Neural cell (in vitro differentiated cells): ENCODE data around the gene PTPRG. TPM values are rescaled to one million over a fixed set of nuclear protein-coding genes. Genes with fewer than 3 reads are reported as not detected.

Experiments
- H2AFZ ChIP-seq: fragments of 200-600, 300-800 bp; sonication (generic), shearing (Covaris generic); 2 replicates; pipeline ENCODE4 v1.6.0; 2014; ENCODE audit warnings: low read depth, mild to moderate bottlenecking, antibody characterized with exemption, low read length, moderate library complexity
- H3F3A ChIP-seq: fragments of 200-600 bp; shearing (Covaris generic); 2 replicates; pipeline ENCODE4 v1.6.1; 2016; ENCODE audit warnings: mild to moderate bottlenecking, moderate library complexity, mixed read lengths, antibody characterized with exemption, low read length; ENCODE audit not compliant: insufficient read depth, poor library complexity, severe bottlenecking
- H3K27ac ChIP-seq: fragments of 200-600, 300-800 bp; sonication (generic), shearing (Covaris generic); 2 replicates; pipeline ENCODE4 v1.5.1; 2014; ENCODE audit warnings: mild to moderate bottlenecking, low read length, moderate library complexity
- H3K27me3 ChIP-seq: fragments of 300-800, 200-600 bp; sonication (generic), shearing (Covaris generic); 2 replicates; pipeline ENCODE4 v1.6.0; 2014; ENCODE audit warnings: mild to moderate bottlenecking, low read depth, low read length, moderate library complexity; ENCODE audit not compliant: insufficient read depth
- H3K36me3 ChIP-seq: fragments of 300-800, 200-600 bp; sonication (generic), shearing (Covaris generic); 2 replicates; pipeline ENCODE4 v1.5.1; 2014; ENCODE audit warnings: mild to moderate bottlenecking, antibody characterized with exemption, low read length, moderate library complexity; ENCODE audit not compliant: insufficient read depth
- H3K4me2 ChIP-seq: fragments of 300-800, 200-600 bp; sonication (generic), shearing (Covaris generic); 2 replicates; pipeline ENCODE4 v1.6.0; 2014; ENCODE audit warnings: mild to moderate bottlenecking, low read length
- H3K4me3 ChIP-seq: fragments of 300-800, 200-600 bp; sonication (generic), shearing (Covaris generic); 2 replicates; pipeline ENCODE4 v1.5.1; 2014; ENCODE audit warnings: mild to moderate bottlenecking, low read length, moderate library complexity
- H3K79me2 ChIP-seq: fragments of 200-600 bp; shearing (Covaris generic); replicated peaks from 2 replicates; pipeline ENCODE4 v1.6.0; 2014; ENCODE audit warnings: mild to moderate bottlenecking, low read length, moderate library complexity; ENCODE audit not compliant: insufficient read depth
- H3K9ac ChIP-seq: fragments of 300-800, 200-600 bp; sonication (generic), shearing (Covaris generic); 2 replicates; pipeline ENCODE4 v1.6.1; 2016; ENCODE audit warnings: mild to moderate bottlenecking, low read length, mixed read lengths
- H3K9me2 ChIP-seq: fragments of 200-600 bp; shearing (Covaris generic); 2 replicates; pipeline ENCODE4 v1.6.1; 2016; ENCODE audit warnings: mild to moderate bottlenecking, low read length, mixed read lengths; ENCODE audit not compliant: insufficient read depth
- H3K9me3 ChIP-seq: fragments of 200-600, 300-800 bp; sonication (generic), shearing (Covaris generic); 2 replicates; pipeline ENCODE4 v1.6.1; 2016; ENCODE audit warnings: mild to moderate bottlenecking, mixed run types, low read length, moderate library complexity, mixed read lengths
- H4K20me1 ChIP-seq: fragments of 200-600 bp; shearing (Covaris generic); 2 replicates; pipeline ENCODE4 v1.6.1; 2016; ENCODE audit warnings: mild to moderate bottlenecking, mixed run types; ENCODE audit not compliant: insufficient read depth
- CTCF ChIP-seq: fragments of 450-650 bp; IDR thresholded peaks from 2 replicates; pipeline ENCODE4 v1.5.1; 2014; ENCODE audit warnings: antibody characterized with exemption, mild to moderate bottlenecking, moderate library complexity; ENCODE audit not compliant: poor library complexity, severe bottlenecking
- EP300 ChIP-seq: fragments of 450-650 bp; conservative IDR thresholded peaks from 2 replicates; pipeline ENCODE4 v1.6.1; 2014; ENCODE audit warnings: antibody characterized with exemption, mild to moderate bottlenecking, moderate library complexity; ENCODE audit not compliant: poor library complexity, severe bottlenecking
- MXI1 ChIP-seq: fragments of 450-650 bp; conservative IDR thresholded peaks from 2 replicates; pipeline ENCODE4 v1.6.1; 2014; ENCODE audit warnings: antibody characterized with exemption, mild to moderate bottlenecking; ENCODE audit not compliant: poor library complexity, severe bottlenecking
- POLR2AphosphoS5 ChIP-seq: IDR thresholded peaks from 2 replicates; pipeline ENCODE4 v1.6.1; 2012
- RAD21 ChIP-seq: fragments of 450-650 bp; conservative IDR thresholded peaks from 2 replicates; pipeline ENCODE4 v1.6.1; 2014; ENCODE audit warnings: antibody characterized with exemption, mild to moderate bottlenecking, moderate library complexity
- REST ChIP-seq: IDR thresholded peaks from 2 replicates; pipeline ENCODE4 v1.6.1; 2012; ENCODE audit warnings: borderline replicate concordance
- SMC3 ChIP-seq: fragments of 450-650 bp; conservative IDR thresholded peaks from 2 replicates; pipeline ENCODE4 v1.6.1; 2014; ENCODE audit warnings: antibody characterized with exemption, mild to moderate bottlenecking, moderate library complexity; ENCODE audit not compliant: poor library complexity
- TAF1 ChIP-seq: IDR thresholded peaks from 2 replicates; pipeline ENCODE4 v1.6.1; 2012; ENCODE audit warnings: low read depth
- polyA plus RNA-seq: library from polyadenylated mRNA; depleted of rRNA; stranded (reverse); fragments of >200 nt; gene quantifications from 2 replicates; pipeline ENCODE4 v1.2.3, GENCODE V29; 2014

PTPRG gene
- polyA plus RNA-seq, 1 donor from 2014 or later: 33.1 TPM

GRCh38 chr3:62169906-62170660 is 608.7 kb downstream of the PTPRG start:
- peak overlapping the region; percentile 30 for H3K27ac ChIP-seq
- H3K9ac ChIP-seq: no peak overlapping the region
- no peaks in the 10 kb centered on the region for H3F3A ChIP-seq
- H4K20me1 ChIP-seq: no peaks in the 10 kb centered on the region
- H2AFZ ChIP-seq: no peak overlapping the region
- no peaks in the 10 kb centered on the region for H3K36me3 ChIP-seq
- H3K9me3 ChIP-seq: no peaks in the 10 kb centered on the region
- H3K27me3 ChIP-seq: no peaks in the 10 kb centered on the region
- TF ChIP-seq CTCF (no peak), POLR2AphosphoS5 (peak; percentile 7), EP300 (peak; percentile 34), RAD21 (no peak), SMC3 (no peak), MXI1 (no peak)
- no peaks in the 10 kb centered on the region for H3K79me2 ChIP-seq
- H3K9me2 ChIP-seq: no peaks in the 10 kb centered on the region
- H3K4me2 ChIP-seq: no peak overlapping the region
- H3K4me3 ChIP-seq: no peak overlapping the region

GRCh38 chr3:62171789-62172188 is 610.4 kb downstream of the PTPRG start:
- Histone ChIP-seq H2AFZ (no peak overlapping the region), H3K9ac (no peak overlapping the region), H3K4me3 (no peak overlapping the region), H3K79me2 (no peaks in the 10 kb centered on the region), H3K9me2 (no peaks in the 10 kb centered on the region), H3F3A (no peaks in the 10 kb centered on the region), H3K27ac (no peak overlapping the region), H3K4me2 (no peak overlapping the region), H3K27me3 (no peaks in the 10 kb centered on the region), H4K20me1 (no peaks in the 10 kb centered on the region), H3K9me3 (no peaks in the 10 kb centered on the region), H3K36me3 (no peaks in the 10 kb centered on the region)
- TF ChIP-seq CTCF: no peak
- TF ChIP-seq TAF1: no peak
- TF ChIP-seq EP300: no peak
- TF ChIP-seq MXI1: no peak
- no peak for TF ChIP-seq RAD21
- no peak for TF ChIP-seq REST
- TF ChIP-seq POLR2AphosphoS5: no peak
- TF ChIP-seq SMC3: no peak
